NCI-H2227 (cell line): ENCODE results near the gene MLPH.

Source experiments
- DNase-seq: peaks from one replicate; lab custom pipeline; 2025; ENCODE audit not compliant: unreplicated experiment; lab: John Stamatoyannopoulos, UW

Gene MLPH, protein sequence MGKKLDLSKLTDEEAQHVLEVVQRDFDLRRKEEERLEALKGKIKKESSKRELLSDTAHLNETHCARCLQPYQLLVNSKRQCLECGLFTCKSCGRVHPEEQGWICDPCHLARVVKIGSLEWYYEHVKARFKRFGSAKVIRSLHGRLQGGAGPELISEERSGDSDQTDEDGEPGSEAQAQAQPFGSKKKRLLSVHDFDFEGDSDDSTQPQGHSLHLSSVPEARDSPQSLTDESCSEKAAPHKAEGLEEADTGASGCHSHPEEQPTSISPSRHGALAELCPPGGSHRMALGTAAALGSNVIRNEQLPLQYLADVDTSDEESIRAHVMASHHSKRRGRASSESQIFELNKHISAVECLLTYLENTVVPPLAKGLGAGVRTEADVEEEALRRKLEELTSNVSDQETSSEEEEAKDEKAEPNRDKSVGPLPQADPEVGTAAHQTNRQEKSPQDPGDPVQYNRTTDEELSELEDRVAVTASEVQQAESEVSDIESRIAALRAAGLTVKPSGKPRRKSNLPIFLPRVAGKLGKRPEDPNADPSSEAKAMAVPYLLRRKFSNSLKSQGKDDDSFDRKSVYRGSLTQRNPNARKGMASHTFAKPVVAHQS

GRCh38 chr2:237486819-237487448 lies at the start of gene MLPH:
MLPH (plus strand) TSS chr2:237487251; CDS start chr2:237493427, 6,176 bp downstream.
- peak; percentile 34 for DNase-seq

- no peak for DNase-seq
These were observed 49.5 kb upstream of the MLPH start for GRCh38 chr2:237437566-237437965.

- no peak for DNase-seq
These were observed 48.7 kb upstream of the MLPH start for GRCh38 chr2:237438080-237438940.

- DNase-seq: no peak
These were observed 46.2 kb upstream of the MLPH start for GRCh38 chr2:237440819-237441281.

DNA sequence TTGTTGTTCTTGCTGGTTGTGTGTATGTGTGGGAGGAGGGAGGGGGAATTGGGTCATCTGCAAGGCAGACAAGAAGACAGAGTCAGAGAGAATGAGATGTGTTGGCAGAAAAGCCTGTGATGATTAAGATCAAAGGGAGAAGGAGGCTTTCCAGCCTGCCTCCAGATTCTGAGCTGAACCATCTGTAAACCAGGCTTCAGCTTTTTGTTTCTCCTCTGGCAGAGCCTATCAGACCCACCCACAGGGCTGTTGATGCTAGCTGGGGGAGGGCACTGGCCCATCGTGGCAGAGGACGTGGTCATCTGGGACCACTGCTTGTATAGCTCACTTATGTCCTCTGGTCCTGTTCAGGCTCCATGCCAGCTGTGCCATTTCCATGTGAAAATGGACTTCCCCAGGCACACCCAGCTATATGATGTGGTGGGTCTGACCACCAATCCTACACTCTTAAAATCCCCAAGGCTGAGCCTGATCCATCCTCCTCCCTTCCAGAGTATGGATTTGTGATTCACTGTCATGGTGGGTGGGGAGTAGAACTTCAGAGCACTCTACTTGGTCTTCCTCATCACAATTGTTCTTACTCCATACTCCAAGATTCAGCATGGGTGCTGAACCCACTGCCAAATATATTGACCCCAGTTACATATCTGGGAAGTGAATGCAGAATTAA lies 45.3 kb upstream of the MLPH start:
- no peak for DNase-seq

GRCh38 chr2:237444071-237444470 lies 43.0 kb upstream of the MLPH start:
- DNase-seq: no peak

DNA sequence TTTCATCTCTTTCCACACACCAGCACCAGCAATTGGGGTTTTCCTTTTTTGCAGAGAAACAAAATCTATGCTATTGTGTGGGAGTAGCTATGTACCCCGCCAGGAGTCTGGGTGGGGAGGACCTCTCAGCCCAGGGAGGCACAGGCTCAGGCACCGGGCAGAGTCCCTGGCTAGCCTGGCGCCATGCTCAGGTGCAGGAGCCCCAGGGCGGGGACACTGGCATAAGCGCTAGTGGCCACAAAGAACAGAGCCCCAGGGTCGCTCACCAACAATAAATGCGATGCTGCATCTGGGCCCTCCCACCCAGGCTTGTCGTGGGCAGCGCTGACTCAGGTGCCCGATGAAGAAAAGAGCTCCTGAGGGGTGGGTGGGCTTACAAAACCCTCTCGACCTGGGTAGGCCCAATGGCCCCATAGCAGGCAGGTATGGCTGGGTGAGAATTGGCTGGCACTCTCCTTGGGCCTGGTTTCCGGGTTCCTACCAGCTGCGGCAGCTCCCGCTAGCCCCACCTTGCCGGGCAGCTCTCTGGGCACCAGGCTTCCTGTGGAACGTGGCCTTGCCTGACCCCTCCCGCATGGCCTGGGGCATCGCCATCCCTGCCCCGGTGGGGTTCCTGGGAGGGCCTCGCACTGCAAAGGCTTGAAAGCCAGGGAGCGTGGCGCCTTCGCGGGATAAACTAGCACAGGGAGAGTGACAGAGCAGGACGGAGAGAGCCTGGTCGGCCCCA lies 41.3 kb upstream of the MLPH start:
- DNase-seq: no peak

- DNase-seq: no peak
These were observed 40.7 kb upstream of the MLPH start for GRCh38 chr2:237446338-237446665.

- no peak for DNase-seq
These were observed 39.6 kb upstream of the MLPH start for GRCh38 chr2:237447496-237447895.

DNA sequence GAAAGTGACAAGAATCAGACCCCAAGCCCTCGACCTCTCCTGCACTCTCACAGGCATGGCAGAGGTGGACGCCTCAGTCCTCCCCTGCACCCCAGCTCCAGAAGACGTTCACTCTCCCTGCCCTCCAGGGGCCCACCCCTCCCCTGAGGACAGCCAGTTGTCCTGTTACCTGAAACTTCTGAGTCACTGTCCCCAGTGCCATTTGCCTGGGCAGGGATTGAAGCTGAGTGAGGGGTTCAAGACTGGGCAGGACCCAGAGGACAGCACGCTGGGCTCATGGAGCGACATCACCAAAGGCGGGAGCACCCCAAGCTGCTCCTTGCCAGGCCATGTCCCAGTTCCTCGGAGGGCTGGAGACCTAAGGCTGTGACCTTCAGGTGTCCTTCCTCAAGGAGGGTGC lies 38.9 kb upstream of the MLPH start:
- no peak for DNase-seq

- no peak for DNase-seq
These were observed 38.4 kb upstream of the MLPH start for GRCh38 chr2:237448626-237449025.

GRCh38 chr2:237449193-237449881 lies 37.7 kb upstream of the MLPH start:
- no peak for DNase-seq

DNA sequence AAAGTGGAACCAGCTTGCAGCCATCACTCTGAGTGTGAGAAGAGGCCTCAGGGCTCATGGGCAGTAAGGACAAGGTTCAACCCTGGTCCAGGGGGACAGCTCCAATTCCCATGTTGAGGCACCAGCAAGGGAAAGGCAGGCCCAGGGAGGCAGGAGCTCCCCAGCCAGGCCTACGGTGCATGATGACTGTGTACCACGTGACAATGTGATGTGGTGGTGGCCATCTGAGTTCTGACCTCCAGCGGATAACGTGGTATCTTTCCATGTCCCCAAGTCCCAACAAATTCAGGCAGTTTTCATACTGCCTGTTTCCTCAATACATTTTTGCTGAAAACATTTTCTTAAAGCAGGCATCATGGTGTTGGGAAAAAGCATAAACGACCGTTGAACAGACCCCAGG lies 36.9 kb upstream of the MLPH start:
- DNase-seq: no peak

DNA sequence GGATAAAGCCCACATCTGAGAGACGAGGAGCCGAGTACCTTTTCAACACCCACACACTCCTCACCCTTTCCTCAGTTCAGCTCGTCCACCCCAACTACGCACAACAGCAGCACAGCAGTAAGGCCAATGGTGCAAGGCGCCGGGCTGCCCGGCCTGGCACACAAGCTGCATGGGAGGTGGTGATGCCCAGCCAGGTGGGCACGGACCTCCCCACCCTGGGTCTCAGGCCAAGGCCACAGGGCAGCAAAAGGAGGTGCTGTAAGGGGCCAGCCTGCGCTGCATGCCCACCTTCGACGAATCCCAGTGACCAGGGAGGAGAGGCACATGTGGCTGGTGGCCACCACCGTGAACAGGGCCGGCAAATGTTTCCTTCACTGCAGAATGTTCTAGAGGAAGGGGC lies 36.5 kb upstream of the MLPH start:
- DNase-seq: no peak

DNA sequence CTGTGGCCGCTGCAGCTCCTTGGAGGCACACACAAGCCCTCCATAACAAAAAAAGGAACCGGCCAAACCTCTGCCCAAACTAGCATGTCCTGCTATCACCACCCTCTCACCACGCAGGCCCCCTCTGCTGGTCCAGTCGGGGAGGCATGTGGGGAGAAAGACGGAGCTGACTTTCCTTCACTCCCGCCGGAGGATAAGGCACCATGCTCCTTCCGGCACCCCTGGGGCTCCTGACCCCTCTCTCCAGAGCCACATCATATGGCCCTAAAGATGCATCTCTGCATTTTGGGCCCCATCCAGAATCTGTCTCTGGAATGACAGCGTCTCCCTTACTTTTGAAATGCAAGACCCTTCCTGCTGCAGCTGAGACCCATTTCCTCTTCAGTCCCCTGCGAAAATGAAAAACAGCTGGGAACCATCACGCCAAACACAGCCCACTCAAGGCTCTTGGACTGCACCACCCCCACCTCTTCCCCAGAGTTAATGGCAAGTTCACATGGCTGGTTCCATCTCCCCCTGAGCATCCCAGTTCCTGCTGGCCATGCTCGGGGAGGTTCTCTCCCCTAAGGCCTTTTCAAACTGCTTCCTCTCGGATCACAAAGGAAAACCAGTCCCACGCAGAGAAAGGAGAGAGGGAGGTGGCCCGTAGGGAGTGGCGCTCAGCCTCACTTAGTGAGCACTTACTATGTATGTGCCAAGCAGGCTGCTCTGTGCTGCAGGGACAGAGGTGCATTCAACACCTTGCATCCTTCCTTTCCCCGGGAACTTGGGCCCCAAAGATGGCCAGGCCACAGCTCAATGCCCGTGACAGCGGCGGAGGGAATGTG lies 35.2 kb upstream of the MLPH start:
- DNase-seq: no peak

GRCh38 chr2:237452861-237453260 lies 34.2 kb upstream of the MLPH start:
- DNase-seq: no peak

- no peak for DNase-seq
These were observed 33.4 kb upstream of the MLPH start for GRCh38 chr2:237453671-237454070.

DNA sequence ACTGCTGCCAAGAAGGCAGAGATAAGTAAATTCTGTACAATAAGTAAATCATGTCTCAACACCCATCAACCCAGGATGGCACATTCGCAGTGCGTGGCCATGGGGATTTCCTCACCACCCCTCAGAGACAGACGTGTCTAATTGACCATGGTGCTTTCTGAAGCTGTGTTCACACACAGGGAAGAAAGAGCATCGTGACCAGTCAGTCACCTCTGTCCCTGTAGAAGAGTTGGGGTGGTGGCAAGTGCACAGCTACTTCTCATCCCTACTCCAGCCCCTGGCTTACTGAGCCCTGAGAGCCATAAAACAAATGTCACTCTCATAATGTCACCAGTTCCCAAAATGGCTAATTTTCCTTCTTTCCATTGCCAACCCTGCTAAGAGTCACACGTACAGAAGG lies 31.3 kb upstream of the MLPH start:
- no peak for DNase-seq
